ENCODE data around the gene RAPGEF2.
"Not testable (repeated sequence)": the region's sequence is repeated elsewhere in the genome, so short reads cannot be mapped to it uniquely, and the experiment has no call there.

RAPGEF2 gene

DNA sequence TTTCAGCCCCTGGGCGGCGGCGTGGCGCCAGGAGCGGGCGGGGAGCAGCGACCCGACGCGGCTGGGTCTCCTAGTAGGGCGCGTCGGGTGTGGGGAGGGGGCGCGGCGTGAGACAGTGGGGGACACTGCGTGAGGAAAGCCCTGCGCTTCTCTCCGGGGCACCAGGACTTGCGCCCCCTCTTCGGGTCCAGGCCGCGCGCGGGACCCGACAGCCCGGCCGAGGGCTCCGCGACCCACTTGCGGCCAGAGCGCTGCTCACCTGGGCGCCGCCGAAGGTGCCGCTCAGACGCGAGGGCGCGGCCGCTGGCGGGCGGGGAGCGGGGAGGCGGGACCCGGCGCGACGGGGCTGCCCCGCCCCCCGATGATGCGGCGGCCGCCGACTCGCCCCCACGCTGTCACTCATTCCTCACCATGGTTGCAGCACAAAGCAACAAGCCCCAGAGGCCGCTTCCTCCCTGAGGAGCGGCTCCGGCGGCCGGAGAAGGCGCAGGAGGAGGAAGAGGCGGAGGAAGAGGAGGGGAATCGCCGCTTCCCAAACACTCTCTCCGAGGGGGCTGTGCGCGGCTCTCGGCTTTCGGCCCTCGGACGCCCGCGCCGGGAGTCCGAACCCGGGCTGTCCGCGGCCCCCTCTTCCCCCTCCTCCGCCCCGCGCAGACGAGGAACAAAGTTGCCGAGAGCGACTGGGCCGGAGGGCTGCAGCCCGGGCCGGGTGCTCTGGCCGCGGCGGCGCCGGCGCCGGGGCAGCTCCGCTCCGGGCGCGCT, at the start of gene RAPGEF2:
Gene RAPGEF2 (plus strand): TSS at position 458 of the 762 bp plus-strand sequence. CDS start 1,084 bp downstream, outside the sequence.
- DNase-seq (ENCODE audit: insufficient read length, low spot score) (peak; percentile 60), FAIRE-seq (no peak)
- no peak for TF ChIP-seq CTCF (IDR thresholded peaks at IDR 0.05; ENCODE audit: insufficient read depth, missing control alignments)

DNA sequence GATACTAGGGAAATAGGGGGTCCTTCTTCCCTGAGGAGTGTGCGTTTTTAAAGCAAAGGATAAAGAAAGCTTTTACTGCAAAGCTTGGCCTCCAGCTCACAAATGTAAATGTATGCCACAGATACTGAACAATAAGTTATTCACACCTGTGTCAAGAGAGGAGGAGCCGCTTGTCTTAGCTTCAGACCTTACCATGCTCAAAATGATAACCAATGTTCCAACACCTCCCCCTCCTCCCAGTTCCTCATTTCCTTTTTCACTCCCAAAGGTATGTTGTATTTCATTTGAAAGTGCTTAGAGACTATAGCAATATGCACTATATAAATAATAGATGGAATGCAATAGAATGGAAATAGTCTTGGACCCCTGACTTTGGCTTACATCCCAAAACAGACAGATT, 47.0 kb upstream of the RAPGEF2 start:
- FAIRE-seq: no peak
- TF ChIP-seq CTCF (IDR thresholded peaks at IDR 0.05; ENCODE audit: insufficient read depth, missing control alignments): no peak
- DNase-seq (ENCODE audit: insufficient read length, low spot score): no peak

GRCh38 chr4:159060161-159060560, 42.7 kb upstream of the RAPGEF2 start:
- DNase-seq (ENCODE audit: insufficient read length, low spot score) (no peak), FAIRE-seq (no peak)
- TF ChIP-seq CTCF (IDR thresholded peaks at IDR 0.05; ENCODE audit: insufficient read depth, missing control alignments): no peak

DNA sequence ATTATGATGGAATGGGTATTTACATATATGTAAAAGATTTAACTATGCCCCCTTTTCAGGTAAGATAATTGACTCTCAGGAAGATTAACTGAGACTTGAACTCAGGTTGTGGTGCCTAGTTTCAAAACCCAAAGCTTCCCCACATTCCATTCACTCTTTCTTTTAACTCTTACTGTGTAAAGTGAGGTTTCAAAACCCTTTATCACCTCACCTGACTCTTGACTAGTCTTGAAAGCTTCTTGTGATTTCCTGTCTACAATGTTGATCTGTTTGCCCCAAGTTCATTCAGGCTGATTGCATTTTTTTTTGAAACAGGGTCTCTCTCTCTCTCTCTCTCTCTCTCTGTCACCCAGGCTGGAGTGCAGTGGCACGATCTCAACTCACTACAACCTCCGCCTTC, 40.5 kb upstream of the RAPGEF2 start:
- no peak for TF ChIP-seq CTCF (IDR thresholded peaks at IDR 0.05; ENCODE audit: insufficient read depth, missing control alignments)
- FAIRE-seq (no peak), DNase-seq (ENCODE audit: insufficient read length, low spot score) (no peak)

DNA sequence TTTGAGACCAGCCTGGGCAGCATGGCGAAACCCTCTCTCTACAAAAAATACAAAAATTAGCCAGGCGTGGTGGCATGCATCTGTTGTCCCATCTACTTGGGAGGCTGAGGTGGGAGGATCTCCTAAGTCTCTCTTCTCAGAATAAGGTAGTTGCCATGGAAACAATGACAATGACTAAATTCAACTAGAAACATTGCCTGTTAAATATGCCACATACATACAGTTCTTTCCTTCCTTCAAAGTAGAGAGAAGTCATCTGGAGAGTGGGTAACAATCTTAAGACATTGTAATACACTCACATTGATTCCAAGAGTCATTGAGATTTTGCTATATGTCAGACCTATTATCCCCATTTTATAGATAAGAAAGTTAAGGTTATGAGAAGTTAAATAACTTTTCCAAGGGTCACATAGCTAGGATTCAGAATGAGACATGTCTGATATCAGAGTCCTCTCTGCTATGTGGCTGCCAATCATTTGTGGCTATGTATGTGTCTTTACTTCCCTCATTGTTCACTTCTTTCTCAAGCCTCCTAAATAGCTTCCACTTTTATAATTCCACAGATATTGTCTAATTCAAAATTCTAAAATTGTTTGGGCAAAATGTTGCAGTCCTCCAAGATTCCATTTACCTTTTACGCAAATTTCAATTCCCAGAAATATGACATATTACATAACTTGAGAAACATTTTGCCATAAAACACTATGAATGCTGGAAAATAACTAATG, 37.2 kb upstream of the RAPGEF2 start:
- TF ChIP-seq CTCF (IDR thresholded peaks at IDR 0.05; ENCODE audit: insufficient read depth, missing control alignments): no peak
- no peak for FAIRE-seq

DNA sequence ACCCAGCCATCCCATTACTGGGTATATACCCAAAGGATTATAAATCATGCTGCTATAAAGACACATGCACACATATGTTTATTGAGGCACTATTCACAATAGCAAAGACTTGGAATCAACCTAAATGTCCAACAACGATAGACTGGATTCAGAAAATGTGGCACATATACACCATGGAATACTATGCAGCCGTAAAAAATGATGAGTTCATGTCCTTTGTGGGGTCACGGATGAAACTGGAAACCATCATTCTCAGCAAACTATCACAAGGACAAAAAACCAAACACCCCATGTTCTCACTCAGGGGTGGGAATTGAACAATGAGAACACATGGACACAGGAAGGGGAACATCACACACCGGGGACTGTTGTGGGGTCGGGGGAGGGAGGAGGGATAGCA, 34.7 kb upstream of the RAPGEF2 start:
- not testable (repeated sequence) for FAIRE-seq

More for the DNA sequence above, 37.2 kb upstream of the RAPGEF2 start:
- DNase-seq (ENCODE audit: insufficient read length, low spot score): no peak

GRCh38 chr4:159069922-159070321, 33.0 kb upstream of the RAPGEF2 start:
- TF ChIP-seq CTCF (IDR thresholded peaks at IDR 0.05; ENCODE audit: insufficient read depth, missing control alignments): no peak
- FAIRE-seq (no peak), DNase-seq (ENCODE audit: insufficient read length, low spot score) (no peak)

More for the DNA sequence above, 34.7 kb upstream of the RAPGEF2 start:
- not testable (repeated sequence) for DNase-seq (ENCODE audit: insufficient read length, low spot score)

All from D721Med (cell line).